A673 (cell line): Measurements from ENCODE around the gene RACGAP1. TPM values are rescaled to one million over a fixed set of nuclear protein-coding genes. Genes with fewer than 3 reads are reported as not detected.
"Not testable (repeated sequence)": the region's sequence is repeated elsewhere in the genome, so short reads cannot be mapped to it uniquely, and the experiment has no call there.

Experiments
- BruUV-seq: library from RNA; stranded (reverse); fragments of 400-500 nt; replicated peaks from 2 replicates; lab custom pipeline; 2021; lab: Mats Ljungman, UMichigan
- CTCF ChIA-PET: fragments of 300-600 bp; sonication (Branson Sonifier 250); formaldehyde crosslinking; loops from one replicate; lab custom pipeline; 2022; ENCODE audit warnings: antibody characterized with exemption; lab: Charles Lee
- POLR2A ChIA-PET: fragments of 300-600 bp; sonication (Branson Sonifier 250); formaldehyde crosslinking; loops from one replicate; lab custom pipeline; 2022; ENCODE audit warnings: antibody characterized with exemption; ENCODE audit not compliant: low non-redundant PET; lab: Charles Lee
- DNase-seq: peaks from one replicate; pipeline ENCODE4 v3.0.0-alpha.2; 2015; ENCODE audit warnings: low spot score
- H3K27ac ChIP-seq: fragments of 200-600 bp; sonication (generic); 2 replicates; pipeline ENCODE4 v1.5.1; 2016; ENCODE audit warnings: mixed run types, low read depth, mild to moderate bottlenecking, mixed read lengths, antibody characterized with exemption, low read length; ENCODE audit not compliant: poor library complexity, severe bottlenecking
- H3K27me3 ChIP-seq: fragments of 200-600 bp; sonication (generic); replicated peaks from 2 replicates; pipeline ENCODE4 v1.6.1; 2017; ENCODE audit warnings: mixed run types, low read depth, mild to moderate bottlenecking, mixed read lengths, antibody characterized with exemption, low read length; ENCODE audit not compliant: insufficient read depth, poor library complexity
- H3K36me3 ChIP-seq: fragments of 200-600 bp; sonication (generic); 2 replicates; pipeline ENCODE4 v1.6.1; 2016; ENCODE audit warnings: mixed run types, mild to moderate bottlenecking, mixed read lengths, antibody characterized with exemption, low read length; ENCODE audit not compliant: insufficient read depth, poor library complexity, severe bottlenecking
- H3K4me1 ChIP-seq: fragments of 200-600 bp; sonication (generic); 2 replicates; pipeline ENCODE4 v1.6.1; 2017; ENCODE audit warnings: mixed run types, mild to moderate bottlenecking, mixed read lengths, antibody characterized with exemption, low read length; ENCODE audit not compliant: insufficient read depth, poor library complexity, severe bottlenecking
- H3K4me3 ChIP-seq: fragments of 200-600 bp; sonication (generic); 2 replicates; pipeline ENCODE4 v1.5.1; 2016; ENCODE audit warnings: low read depth, mixed run types, mild to moderate bottlenecking, mixed read lengths, low read length; ENCODE audit not compliant: poor library complexity, severe bottlenecking
- H3K9me3 ChIP-seq: fragments of 200-600 bp; sonication (generic); 2 replicates; pipeline ENCODE4 v1.6.1; 2016; ENCODE audit warnings: mixed run types, low read depth, mild to moderate bottlenecking, mixed read lengths, antibody characterized with exemption, low read length; ENCODE audit not compliant: poor library complexity, severe bottlenecking
- CTCF ChIP-seq: fragments of 300-800, 200-600 bp; sonication (generic); conservative IDR thresholded peaks from 2 replicates; pipeline ENCODE4 v1.5.1; 2017; ENCODE audit warnings: low read depth, mild to moderate bottlenecking, antibody characterized with exemption, low read length, moderate library complexity, mixed read lengths
- EZH2 ChIP-seq: fragments of 200-600 bp; sonication (generic); IDR thresholded peaks from 2 replicates; pipeline ENCODE4 v1.6.1; 2017; ENCODE audit warnings: borderline replicate concordance, low read depth, mild to moderate bottlenecking, mixed read lengths, antibody characterized with exemption, low read length; ENCODE audit not compliant: poor library complexity, severe bottlenecking
- intact Hi-C: fragments of 100-400 bp; cut with micrococcal nuclease; formaldehyde crosslinking; loops from one replicate; pipeline ENCODE4 v1.10.0; 2022; ENCODE audit not compliant: unreplicated experiment
- total RNA-seq: library from RNA; stranded (reverse); gene quantifications from 2 replicates; pipeline ENCODE4 v1.2.3, GENCODE V29; 2021

The RACGAP1 gene
- total RNA-seq, 1 experiment from 2014 or later, result 173 TPM

DNA sequence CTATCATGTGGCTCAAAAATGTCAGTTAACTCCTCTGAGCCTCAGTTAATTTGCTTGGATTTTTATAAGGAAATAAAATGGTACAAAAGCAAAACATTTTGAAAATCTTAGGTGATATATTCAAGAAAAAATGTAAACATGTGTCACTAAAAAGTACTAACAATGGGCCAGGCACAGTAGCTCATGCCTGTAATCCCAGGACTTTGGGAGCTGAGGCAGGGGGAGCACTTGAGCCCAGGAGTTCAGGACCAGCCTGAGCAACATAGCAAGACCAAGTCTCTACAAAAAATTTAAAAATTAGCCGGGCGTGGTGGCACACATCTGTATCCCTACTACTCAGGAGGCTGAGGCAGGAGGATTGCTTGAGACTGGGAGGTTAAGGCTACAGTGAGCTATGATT, 26.8 kb downstream of the RACGAP1 start:
- DNase-seq, result no peak
- Histone ChIP-seq H3K9me3 (no peaks in the 10 kb centered on the region), H3K27me3 (no peaks in the 10 kb centered on the region), H3K4me1 (no peaks in the 10 kb centered on the region), H3K36me3 (peaks cover 91% of the 10 kb centered on the region), H3K4me3 (no peak overlapping the region), H3K27ac (no peak overlapping the region)
- TF ChIP-seq CTCF (no peak), EZH2 (no peak)
- intact Hi-C loops, result no loop called here
- BruUV-seq, result no TSS peak
- ChIA-PET POLR2A (no interaction called here), CTCF (no interaction called here)

- BruUV-seq, result no TSS peak
- POLR2A ChIA-PET, result no interaction called here
- Histone ChIP-seq H3K36me3 (peaks cover 75% of the 10 kb centered on the region), H3K9me3 (no peaks in the 10 kb centered on the region), H3K4me3 (no peak overlapping the region), H3K4me1 (no peaks in the 10 kb centered on the region), H3K27ac (no peak overlapping the region), H3K27me3 (no peaks in the 10 kb centered on the region)
- CTCF ChIA-PET, result no interaction called here
- TF ChIP-seq EZH2 (no peak), CTCF (no peak)
- intact Hi-C loops, result no loop called here
- no peak for DNase-seq
Observed at GRCh38 chr12:49990273-49990672, 35.0 kb downstream of the RACGAP1 start.

GRCh38 chr12:49989400-49989799, 35.9 kb downstream of the RACGAP1 start:
- H3K4me1 ChIP-seq, H3K4me3 ChIP-seq, DNase-seq, intact Hi-C loops, CTCF ChIA-PET, H3K27me3 ChIP-seq, H3K27ac ChIP-seq, POLR2A ChIA-PET, H3K9me3 ChIP-seq: not testable (repeated sequence)
- peaks cover 66% of the 10 kb centered on the region for H3K36me3 ChIP-seq
- BruUV-seq, result TSS peak; percentile 65

DNA sequence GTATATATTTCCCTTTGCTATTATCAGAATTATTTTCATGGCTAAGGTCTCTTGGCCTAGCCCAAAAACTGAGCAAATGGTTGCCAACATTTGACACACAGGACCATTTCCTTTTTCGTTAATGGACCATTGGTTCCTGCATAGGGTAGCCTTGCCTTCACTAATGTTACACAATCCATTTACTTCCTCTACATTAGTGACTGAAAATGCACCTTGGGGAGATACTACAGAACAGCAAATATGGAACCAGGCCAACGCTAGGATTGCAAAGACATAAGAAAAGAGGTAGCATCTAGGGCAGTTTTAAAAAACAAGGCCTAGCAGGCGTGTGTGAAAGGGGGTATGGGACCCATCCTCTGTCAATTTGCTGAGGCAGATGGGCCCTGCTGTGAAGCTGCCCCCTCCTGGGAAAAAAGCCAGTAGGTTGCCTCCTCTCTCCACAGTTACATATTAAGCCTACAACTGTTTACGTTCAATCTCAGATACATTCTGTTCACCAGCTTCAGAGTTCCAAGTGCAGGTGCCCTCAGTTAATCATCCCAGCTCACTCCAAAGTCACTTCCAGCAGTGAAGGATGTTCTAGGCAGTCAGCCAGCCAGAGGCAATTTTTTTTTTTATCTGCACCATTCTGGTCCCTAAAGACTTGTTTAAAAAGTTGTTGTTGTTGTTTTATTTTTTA, 37.5 kb downstream of the RACGAP1 start:
- ChIA-PET POLR2A (no interaction called here), CTCF (no interaction called here)
- peaks cover 16% of the 10 kb centered on the region for H3K4me1 ChIP-seq
- peaks cover 50% of the 10 kb centered on the region for H3K36me3 ChIP-seq
- H3K9me3 ChIP-seq, result no peaks in the 10 kb centered on the region
- intact Hi-C loops, result no loop called here
- TF ChIP-seq CTCF (no peak), EZH2 (no peak)
- no peak for DNase-seq
- no peak overlapping the region for H3K27ac ChIP-seq
- no peaks in the 10 kb centered on the region for H3K27me3 ChIP-seq
- no TSS peak for BruUV-seq
- H3K4me3 ChIP-seq, result no peak overlapping the region

DNA sequence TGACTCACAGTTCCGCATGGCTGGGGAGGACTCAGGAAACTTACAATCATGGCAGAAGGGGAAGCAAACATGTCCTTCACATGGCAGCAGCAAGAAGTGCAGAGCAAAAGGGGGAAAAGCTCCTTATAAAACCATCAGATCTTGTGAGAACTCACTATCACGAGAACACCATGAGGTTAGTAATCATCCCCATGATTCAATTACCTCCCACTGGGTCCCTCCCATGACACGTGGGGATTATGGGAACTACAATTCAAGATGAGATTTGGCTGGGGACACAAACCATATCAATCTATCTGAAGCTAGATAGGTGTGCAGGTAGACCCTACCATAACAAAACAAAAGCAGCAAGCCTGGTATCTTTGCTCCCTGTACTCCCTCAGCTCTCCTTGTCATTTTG, 38.8 kb downstream of the RACGAP1 start:
- DNase-seq, BruUV-seq, POLR2A ChIA-PET, H3K27ac ChIP-seq, H3K27me3 ChIP-seq, H3K4me3 ChIP-seq, H3K9me3 ChIP-seq, CTCF ChIA-PET, intact Hi-C loops: not testable (repeated sequence)
- H3K4me1 ChIP-seq, result peaks cover 16% of the 10 kb centered on the region
- H3K36me3 ChIP-seq, result peaks cover 37% of the 10 kb centered on the region
